Loucy (cell line): ENCODE results near the gene VCX3B.
"Not testable (repeated sequence)": the region's sequence is repeated elsewhere in the genome, so short reads cannot be mapped to it uniquely, and the experiment has no call there.

ENCODE experiments used
- H2AFZ ChIP-seq: fragments of 200-600 bp; sonication (generic); 2 replicates; pipeline ENCODE4 v1.6.0; 2016; ENCODE audit warnings: antibody characterized with exemption, mild to moderate bottlenecking, low read length, moderate library complexity
- H3F3A ChIP-seq: fragments of 200-600 bp; 2 replicates; pipeline ENCODE4 v1.6.0; 2016; ENCODE audit warnings: antibody characterized with exemption, low read depth, mild to moderate bottlenecking
- H3K27me3 ChIP-seq: fragments of 200-600 bp; sonication (generic); 2 replicates; pipeline ENCODE4 v1.6.1; 2014; ENCODE audit warnings: low read length, mild to moderate bottlenecking; ENCODE audit not compliant: insufficient read depth, poor library complexity, severe bottlenecking
- H3K36me3 ChIP-seq: fragments of 200-600 bp; sonication (generic); 2 replicates; pipeline ENCODE4 v1.6.1; 2016; ENCODE audit warnings: low read length; ENCODE audit not compliant: insufficient read depth
- H3K4me1 ChIP-seq: fragments of 200-600 bp; sonication (generic); 2 replicates; pipeline ENCODE4 v1.5.1; 2014; ENCODE audit warnings: low read length, mild to moderate bottlenecking; ENCODE audit not compliant: insufficient read depth, poor library complexity, severe bottlenecking
- H3K4me2 ChIP-seq: fragments of 200-600 bp; sonication (generic); 2 replicates; pipeline ENCODE4 v1.6.0; 2014; ENCODE audit warnings: antibody characterized with exemption, low read length, low read depth, mild to moderate bottlenecking; ENCODE audit not compliant: poor library complexity, severe bottlenecking
- H3K4me3 ChIP-seq: fragments of 200-600 bp; sonication (generic); 2 replicates; pipeline ENCODE4 v1.5.1; 2014; ENCODE audit warnings: low read length, mild to moderate bottlenecking, mixed read lengths; ENCODE audit not compliant: poor library complexity, severe bottlenecking
- H3K79me2 ChIP-seq: fragments of 200-600 bp; sonication (generic); 2 replicates; pipeline ENCODE4 v1.6.1; 2014; ENCODE audit warnings: low read length; ENCODE audit not compliant: insufficient read depth
- H3K9ac ChIP-seq: fragments of 200-600 bp; sonication (generic); 2 replicates; pipeline ENCODE4 v1.6.0; 2014; ENCODE audit warnings: mild to moderate bottlenecking, low read depth, low read length, moderate library complexity; ENCODE audit not compliant: poor library complexity, severe bottlenecking
- H3K9me2 ChIP-seq: fragments of 200-600 bp; sonication (generic); replicated peaks from 2 replicates; pipeline ENCODE4 v1.6.1; 2016; ENCODE audit warnings: low read depth, low read length, mixed read lengths
- H3K9me3 ChIP-seq: fragments of 200-600 bp; sonication (generic); 2 replicates; pipeline ENCODE4 v1.6.1; 2014; ENCODE audit warnings: mild to moderate bottlenecking, antibody characterized with exemption, low read length, low read depth; ENCODE audit not compliant: insufficient read depth
- H4K20me1 ChIP-seq: fragments of 200-600 bp; sonication (generic); 2 replicates; pipeline ENCODE4 v1.6.0; 2014; ENCODE audit warnings: antibody characterized with exemption, low read length, mild to moderate bottlenecking; ENCODE audit not compliant: insufficient read depth, poor library complexity, severe bottlenecking
- CTCF ChIP-seq: fragments of 200-600 bp; sonication (generic); conservative IDR thresholded peaks from 2 replicates; pipeline ENCODE4 v1.5.1; 2014; ENCODE audit warnings: mild to moderate bottlenecking, antibody characterized with exemption, low read length
- EZH2phosphoT487 ChIP-seq: fragments of 200-600 bp; IDR thresholded peaks from 2 replicates; pipeline ENCODE4 v1.6.1; 2018; ENCODE audit warnings: antibody characterized with exemption, mild to moderate bottlenecking, moderate library complexity, borderline replicate concordance

VCX3B gene

GRCh38 chrX:8464530-8464929, at the start of gene VCX3B:
Gene VCX3B (plus strand): TSS chrX:8464830. CDS start chrX:8465451, 621 bp downstream.
- H3K4me2 ChIP-seq, H4K20me1 ChIP-seq, H3F3A ChIP-seq, H3K9me2 ChIP-seq, H3K4me3 ChIP-seq, H3K79me2 ChIP-seq, H3K4me1 ChIP-seq, H3K9me3 ChIP-seq, H3K27me3 ChIP-seq, H2AFZ ChIP-seq, H3K9ac ChIP-seq, H3K36me3 ChIP-seq: not testable (repeated sequence)

GRCh38 chrX:8418301-8418700, 46.3 kb upstream of the VCX3B start:
- H3K9me2 ChIP-seq = no peaks in the 10 kb centered on the region
- H3F3A ChIP-seq = no peaks in the 10 kb centered on the region
- TF ChIP-seq EZH2phosphoT487 (no peak), CTCF (no peak)
- H3K9me3 ChIP-seq = no peaks in the 10 kb centered on the region
- no peak overlapping the region for H3K4me2 ChIP-seq
- H2AFZ ChIP-seq = no peak overlapping the region
- H3K36me3 ChIP-seq = no peaks in the 10 kb centered on the region
- H3K79me2 ChIP-seq = no peaks in the 10 kb centered on the region
- H4K20me1 ChIP-seq = no peaks in the 10 kb centered on the region
- H3K4me3 ChIP-seq = no peak overlapping the region
- no peaks in the 10 kb centered on the region for H3K4me1 ChIP-seq
- no peak overlapping the region for H3K9ac ChIP-seq
- H3K27me3 ChIP-seq = no peaks in the 10 kb centered on the region

- H3K4me2 ChIP-seq = no peak overlapping the region
- H3K79me2 ChIP-seq = no peaks in the 10 kb centered on the region
- no peaks in the 10 kb centered on the region for H3F3A ChIP-seq
- H3K4me3 ChIP-seq = no peak overlapping the region
- H4K20me1 ChIP-seq = no peaks in the 10 kb centered on the region
- no peak overlapping the region for H3K9ac ChIP-seq
- no peaks in the 10 kb centered on the region for H3K9me3 ChIP-seq
- H3K9me2 ChIP-seq = no peaks in the 10 kb centered on the region
- H2AFZ ChIP-seq = no peak overlapping the region
- H3K27me3 ChIP-seq = no peaks in the 10 kb centered on the region
- H3K36me3 ChIP-seq = no peaks in the 10 kb centered on the region
- H3K4me1 ChIP-seq = no peaks in the 10 kb centered on the region
- no peak for TF ChIP-seq CTCF
- TF ChIP-seq EZH2phosphoT487 = no peak
Observed at GRCh38 chrX:8424912-8425311, 39.7 kb upstream of the VCX3B start.

- H3K9me2 ChIP-seq = no peaks in the 10 kb centered on the region
- H3K27me3 ChIP-seq = no peaks in the 10 kb centered on the region
- no peak overlapping the region for H2AFZ ChIP-seq
- no peaks in the 10 kb centered on the region for H3F3A ChIP-seq
- H3K4me1 ChIP-seq = no peaks in the 10 kb centered on the region
- TF ChIP-seq CTCF = no peak
- TF ChIP-seq EZH2phosphoT487 = no peak
- no peak overlapping the region for H3K4me3 ChIP-seq
- H3K36me3 ChIP-seq = no peaks in the 10 kb centered on the region
- H4K20me1 ChIP-seq = no peaks in the 10 kb centered on the region
- H3K79me2 ChIP-seq = no peaks in the 10 kb centered on the region
- H3K4me2 ChIP-seq = no peak overlapping the region
- H3K9ac ChIP-seq = no peak overlapping the region
- no peaks in the 10 kb centered on the region for H3K9me3 ChIP-seq
Observed at GRCh38 chrX:8429692-8430249, 34.9 kb upstream of the VCX3B start.
